Stimulated activated CD4-positive, alpha-beta T cell treated with anti-CD3 and anti-CD28 coated beads, Interleukin-2, amount 100 ng/mL, for 24 hours (primary cell): ENCODE results near the gene PARD3B.

Experiments used
- DNase-seq, 2 donors: peaks; one replicate each; pipeline ENCODE4 v3.0.0-alpha.2; 2020

The PARD3B gene

GRCh38 chr2:205605638-205606304 is 1060.5 kb downstream of the PARD3B start:
- DNase-seq: no peak

DNA sequence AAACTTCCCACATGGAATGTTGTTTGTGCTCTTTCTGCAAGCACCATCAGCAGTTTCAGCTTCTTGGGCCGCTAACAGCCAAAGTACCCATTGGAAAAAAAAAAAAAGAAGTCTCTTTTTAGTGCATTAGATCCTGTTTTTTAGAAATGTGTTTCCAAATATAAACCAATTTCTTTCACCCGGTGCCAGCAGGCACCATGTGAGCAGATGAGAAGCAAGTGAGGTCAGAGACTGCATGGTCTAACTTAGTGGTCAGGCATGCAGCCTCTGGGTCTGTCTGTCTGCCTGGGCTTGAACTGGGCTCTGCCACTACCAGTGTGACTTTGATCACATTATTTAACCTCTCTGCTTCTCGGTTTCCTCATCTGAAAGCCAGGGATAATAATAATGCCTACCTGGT is 1061.9 kb downstream of the PARD3B start:
- DNase-seq: no peak

- no peak for DNase-seq
These were observed 1063.8 kb downstream of the PARD3B start for GRCh38 chr2:205609113-205609512.

DNA sequence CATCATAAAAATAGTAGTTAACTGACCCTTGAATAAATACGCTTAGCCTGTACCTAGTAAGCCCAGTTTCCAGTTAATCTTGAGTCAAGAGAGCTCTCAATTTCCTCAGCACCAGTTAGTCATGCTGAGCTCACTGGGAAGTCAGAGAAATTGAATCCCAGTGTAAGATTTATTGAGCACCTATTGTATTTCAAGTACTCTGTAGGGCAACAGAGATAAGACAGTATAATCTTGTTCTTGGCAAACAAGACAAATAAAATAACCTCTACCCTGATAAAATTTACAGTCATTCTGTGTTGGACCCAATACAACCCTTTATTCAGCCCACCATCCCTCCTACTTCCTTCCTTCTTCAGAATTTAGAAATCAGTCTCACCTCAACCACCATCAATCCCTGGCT is 1065.2 kb downstream of the PARD3B start:
- no peak for DNase-seq

GRCh38 chr2:205612636-205613035 is 1067.4 kb downstream of the PARD3B start:
- peak; percentile 45 to 62 for DNase-seq

DNA sequence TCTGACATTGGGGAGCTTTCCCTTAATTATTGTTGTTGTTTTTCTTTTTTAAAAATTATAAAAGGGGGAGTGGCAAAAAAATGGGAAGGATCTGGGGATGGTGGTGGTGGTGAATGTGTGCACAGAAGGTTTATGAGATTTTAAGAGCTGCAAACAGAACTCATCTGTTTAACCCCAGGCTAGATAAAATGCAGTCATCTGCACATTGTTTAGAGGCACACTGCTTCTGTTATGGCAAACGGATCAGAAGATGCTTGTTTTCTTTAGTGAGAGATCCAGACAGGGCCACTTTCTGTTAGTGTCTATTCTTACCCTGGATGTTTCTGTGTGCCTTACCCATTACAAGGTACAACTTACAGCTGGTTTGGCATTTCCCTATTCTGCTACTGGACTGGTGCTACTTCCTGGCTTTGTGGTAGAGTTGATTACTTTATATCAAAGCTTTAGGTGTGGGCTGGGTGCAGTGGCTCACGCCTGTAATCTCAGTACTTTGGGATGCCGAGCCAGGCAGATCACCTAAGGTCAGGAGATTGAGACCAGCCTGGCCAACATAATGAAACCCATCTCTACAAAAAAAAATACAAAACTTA is 1068.8 kb downstream of the PARD3B start:
- no peak for DNase-seq

DNA sequence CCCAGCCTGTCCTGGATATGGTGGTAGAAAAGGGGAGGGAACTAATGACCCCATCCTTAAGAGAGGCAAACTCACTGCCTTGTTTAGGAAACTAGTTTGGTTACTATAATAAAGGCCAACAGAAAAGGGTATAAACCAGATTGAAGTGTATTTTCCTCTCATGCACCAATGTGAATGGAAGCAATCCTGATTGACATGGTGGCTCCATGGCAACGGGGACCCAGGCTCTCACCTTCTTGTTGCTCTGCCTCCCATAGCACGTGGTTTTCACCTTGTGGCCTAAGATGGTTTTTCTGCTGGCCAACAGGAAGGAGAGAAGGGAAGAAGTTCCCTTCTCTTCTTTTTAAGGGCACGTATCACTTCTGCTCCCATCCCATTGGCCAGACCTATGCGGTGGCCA is 1069.7 kb downstream of the PARD3B start:
- no peak for DNase-seq

DNA sequence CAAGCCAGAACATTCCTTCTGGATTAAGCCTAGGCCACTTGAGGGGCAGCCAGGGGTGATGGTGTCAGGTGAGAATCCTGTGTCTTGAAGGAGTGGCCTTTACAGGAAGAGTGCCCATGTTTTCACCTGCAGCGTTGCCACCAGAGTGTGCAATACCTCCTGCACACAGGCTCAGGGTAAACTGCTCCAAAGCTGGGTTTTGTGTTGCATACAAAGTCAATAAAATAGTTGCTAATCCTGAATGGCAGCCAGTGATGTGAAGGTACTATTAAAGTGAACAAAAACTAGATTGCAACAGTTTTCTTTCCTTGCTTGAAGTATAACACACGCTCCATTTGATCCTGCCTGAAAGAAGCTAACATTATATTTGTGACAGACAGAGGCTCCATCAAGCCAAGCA is 1072.6 kb downstream of the PARD3B start:
- DNase-seq: no peak

- no peak for DNase-seq
These were observed 1074.3 kb downstream of the PARD3B start for GRCh38 chr2:205619600-205619999.

DNA sequence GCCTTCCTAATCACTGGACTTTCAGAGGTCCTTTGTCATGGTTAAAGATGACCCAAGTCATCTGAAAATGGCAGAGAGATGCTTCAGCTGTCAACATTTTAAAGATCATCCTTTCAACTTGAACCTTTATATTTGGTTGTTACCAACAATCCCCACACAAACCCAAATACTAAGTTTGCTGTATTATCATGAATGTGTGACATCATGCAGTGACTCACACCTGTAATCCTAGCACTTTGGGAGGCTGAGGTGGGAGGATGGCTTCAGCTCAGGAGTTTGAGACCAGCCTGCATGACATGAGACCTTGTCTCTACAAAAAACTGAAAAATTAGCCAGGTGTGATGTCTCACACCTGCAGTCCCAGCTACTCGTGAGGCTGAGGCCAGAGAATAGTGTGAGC is 1081.8 kb downstream of the PARD3B start:
- DNase-seq: no peak

DNA sequence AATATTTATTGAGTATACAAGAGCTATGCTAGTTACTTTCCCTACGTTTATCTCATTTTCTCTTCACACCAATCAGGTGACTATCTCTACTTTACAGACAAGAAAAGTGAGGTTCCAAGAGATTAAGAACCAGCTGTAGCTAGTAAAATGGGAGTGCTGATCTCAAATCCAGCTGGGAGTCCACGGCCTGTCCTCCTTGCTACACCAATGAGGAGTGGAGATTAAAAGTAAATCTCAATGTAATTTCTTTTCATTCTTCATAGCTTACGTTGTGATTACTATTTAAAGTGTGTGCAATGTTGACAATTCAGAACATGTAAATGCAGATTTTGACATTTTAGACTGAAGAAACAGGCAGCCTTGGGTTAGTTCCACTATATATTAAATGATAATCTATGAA is 1083.1 kb downstream of the PARD3B start:
- no peak for DNase-seq

DNA sequence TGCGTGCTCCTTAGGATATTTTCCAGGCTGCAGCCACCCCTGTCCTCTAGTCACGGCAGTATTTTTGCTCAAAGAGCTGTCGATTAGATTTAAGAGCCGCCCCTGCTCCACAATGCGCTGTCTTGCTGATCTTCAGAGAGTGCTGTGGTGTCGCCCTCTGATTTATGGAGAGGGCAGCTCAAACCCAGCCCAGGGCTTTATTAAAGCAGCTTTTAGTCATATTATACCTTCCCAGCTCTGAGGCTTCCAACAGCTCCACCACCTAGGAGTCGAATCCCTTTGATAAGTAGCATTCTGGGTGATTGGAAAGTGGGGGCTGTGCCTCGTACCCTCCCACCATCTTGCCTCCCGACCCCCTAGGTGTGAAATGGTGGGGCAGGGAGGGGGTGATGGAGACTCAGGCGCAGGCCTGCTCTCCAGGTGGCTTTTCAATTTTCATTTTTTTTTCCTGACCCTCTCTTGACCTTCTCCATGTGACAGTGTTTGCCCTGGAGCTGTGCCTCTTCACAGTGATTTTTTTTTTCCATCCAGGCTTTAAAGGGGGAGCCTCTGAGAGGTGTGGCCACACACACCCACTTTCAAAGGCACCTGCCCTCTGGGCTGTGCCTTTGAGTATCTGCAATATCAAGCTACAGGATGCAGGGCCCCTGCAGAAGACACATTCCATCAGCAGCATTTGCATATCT is 1084.0 kb downstream of the PARD3B start:
- no peak for DNase-seq

DNA sequence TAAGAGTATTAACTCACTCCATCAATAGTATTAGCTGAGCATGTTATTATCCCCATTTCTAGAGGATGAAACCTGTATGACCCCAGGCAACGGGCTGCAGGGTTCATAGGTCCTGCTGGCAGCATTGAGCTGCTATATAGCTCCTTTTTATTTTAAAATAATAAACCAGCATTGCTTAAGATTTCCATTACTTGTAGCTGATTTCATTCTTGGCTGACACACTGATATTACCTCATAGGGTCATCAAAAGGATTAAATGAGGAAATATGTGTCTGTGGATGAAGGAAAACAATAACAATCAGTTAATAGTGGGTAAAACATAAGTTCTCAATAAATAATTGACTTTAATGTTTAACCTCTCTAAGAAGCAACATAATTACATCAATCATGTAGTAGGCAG is 1088.7 kb downstream of the PARD3B start:
- DNase-seq: no peak

DNA sequence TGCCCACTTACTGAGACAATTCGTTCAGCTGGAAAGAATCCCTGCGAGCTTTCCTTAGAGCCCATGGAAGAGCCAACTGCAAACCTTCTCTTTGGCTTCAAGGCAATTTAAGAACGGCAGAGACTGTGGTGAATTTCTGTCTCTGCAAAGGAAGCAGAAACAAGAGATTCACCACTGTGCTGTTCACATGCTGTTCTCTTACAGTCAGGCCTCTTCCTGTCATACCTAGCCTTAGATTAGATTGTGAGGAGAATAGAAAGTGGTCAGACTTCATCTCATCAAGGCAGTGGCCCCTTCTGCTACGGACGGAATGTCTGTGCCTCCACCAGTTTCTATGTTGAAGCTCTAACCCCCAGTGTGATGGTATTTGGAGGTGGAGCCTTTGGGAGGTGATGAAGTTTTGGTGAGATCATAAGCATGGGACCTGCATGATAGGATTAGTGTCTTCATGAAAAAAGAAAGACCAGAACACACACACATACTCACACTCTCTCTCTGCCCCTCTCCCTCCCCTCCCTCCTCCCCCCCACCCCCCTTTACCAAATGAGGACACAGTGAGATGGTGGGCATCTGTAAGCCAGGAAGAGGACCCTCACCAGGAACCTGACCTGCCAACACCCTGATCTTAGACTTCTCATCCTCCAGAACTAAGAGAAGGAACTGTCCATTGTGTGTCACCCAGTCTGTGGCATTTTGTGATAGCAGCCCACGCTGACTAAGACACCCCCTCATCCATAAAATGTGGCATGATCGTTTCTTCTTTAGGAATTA is 1091.5 kb downstream of the PARD3B start:
- DNase-seq: no peak

GRCh38 chr2:205637320-205637602 is 1092.0 kb downstream of the PARD3B start:
- no peak for DNase-seq

DNA sequence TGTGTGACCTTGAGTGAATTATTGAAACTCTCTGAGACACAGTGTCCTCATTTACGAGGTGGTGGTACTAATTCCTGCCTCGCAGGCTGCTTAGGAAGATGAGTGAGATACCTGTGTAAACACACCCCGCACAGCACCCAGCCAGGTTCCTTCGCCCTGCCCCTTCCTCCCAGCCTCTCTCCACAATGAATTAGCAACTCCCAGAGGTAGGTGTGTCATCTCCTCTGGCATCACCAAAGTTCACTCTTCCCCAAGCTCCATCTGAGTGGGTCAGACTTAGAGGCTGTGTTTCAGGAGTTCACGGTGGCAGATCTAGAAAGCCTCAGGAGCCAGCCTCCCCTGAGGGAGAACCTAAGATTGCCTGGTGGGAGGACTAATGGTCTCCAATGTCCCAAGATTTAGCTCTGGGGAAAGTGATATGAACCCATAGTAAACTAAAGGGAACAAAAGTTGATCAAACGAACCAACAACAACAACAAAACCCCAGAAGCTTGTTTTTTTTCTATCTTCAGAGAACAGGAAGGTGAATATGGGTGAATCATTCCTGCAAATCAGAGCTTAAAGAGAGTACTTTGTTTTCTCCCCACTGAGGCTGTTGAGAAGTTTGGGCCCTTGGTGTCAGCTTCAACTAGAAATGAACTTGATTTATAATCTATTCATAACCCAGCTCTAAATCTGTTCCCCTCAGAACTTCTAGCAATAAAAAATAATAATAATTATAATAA is 1092.7 kb downstream of the PARD3B start:
- no peak for DNase-seq

DNA sequence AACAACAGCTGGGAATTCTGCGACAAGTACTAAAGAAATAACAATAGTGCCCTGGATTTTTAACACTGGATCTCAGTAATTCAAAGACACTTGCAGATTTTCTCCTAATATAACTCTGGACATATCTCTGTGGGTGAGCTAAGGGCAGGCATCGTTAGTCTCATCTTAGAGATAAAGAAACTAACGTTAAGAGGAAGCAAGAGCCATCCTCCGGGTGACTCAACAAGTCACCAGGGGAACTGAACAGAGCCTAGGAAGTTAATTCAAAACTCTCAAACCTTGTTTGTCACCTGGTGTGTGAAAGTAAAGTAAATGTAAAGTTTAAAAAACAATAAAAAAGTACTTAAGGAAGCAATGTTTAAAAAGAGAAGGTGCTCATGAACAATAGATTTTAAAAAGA is 1095.4 kb downstream of the PARD3B start:
- no peak for DNase-seq

GRCh38 chr2:205642599-205643356 is 1097.5 kb downstream of the PARD3B start:
- DNase-seq: no peak

DNA sequence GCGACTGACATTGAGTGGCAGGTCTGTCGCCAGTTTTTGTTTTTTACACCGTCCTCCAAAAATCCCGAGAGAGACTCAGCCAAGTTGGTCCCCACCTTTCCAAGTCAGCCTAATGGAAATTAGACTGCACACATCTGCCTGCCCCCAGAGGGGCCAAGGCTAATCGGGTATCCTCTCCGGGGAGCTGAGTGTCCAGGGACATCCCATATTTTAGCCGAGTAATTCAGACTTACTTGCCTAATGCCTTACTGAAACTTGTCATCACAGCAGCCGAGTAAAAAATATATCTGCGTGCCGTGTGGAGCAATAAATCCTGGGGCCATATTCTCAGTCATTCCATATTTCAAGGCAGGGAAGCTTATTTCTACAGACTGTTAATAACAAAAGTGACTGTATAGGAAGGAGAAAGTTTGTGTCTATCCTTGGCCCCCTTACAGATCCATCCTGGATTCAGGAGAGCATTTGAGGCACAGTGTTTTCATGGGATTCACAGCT is 1098.2 kb downstream of the PARD3B start:
- no peak for DNase-seq

DNA sequence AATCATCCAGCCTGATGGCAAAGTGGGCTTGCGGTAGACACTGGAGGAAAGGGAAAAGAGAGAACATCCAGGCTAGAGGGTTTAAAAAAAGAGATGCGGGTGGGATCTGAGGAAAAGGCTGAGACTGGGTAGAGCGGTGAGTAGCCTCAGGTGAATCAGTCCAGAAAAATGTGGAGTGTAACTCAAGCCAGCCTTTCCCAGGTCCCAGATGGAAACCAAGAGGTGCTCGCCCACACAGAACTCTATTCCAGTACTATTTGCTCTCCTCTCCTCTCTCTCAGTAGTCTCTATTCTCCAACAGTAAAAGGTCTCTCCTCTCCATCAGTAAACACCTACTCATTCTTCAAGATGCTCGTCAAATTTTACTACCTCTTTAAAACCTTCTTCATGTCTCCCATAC is 1098.7 kb downstream of the PARD3B start:
- no peak for DNase-seq

DNA sequence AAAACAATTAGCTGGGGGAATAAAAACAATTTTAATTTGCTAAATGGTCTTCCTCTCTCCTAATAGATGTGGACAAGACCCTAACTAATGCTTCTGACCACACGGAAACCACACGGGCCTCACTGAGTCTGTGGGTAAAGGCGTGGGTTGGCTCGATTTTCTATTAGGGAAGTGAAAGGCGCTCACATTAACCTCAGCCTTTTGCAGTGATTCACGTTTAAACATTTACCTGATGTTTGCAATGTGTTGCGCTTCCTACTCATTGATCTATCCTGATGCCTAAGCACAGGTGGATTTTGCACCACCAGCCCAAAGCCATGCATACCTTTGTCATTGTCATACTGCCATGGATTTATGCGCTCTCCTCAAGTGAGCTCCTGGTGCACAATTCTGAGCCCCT is 1101.4 kb downstream of the PARD3B start:
- no peak for DNase-seq

DNA sequence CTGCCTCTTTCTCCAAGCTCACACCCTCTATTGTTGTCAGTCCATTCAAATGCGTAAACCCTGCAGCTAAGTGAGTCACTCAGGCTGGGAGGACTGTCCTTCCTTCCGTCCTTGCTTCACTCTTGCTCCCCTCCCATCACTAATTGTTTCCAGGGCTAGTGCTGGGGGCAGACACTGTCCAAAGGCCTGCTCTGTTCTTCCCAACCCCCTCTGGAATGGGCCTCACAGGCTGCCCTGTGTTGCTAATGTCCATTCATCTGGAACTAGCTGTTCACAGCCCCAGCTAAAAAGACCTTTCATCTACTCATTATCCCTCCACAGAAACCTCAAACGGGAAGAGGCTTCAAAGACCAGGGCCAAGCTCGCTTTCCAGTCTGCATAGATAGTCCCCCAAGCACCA is 1105.2 kb downstream of the PARD3B start:
- no peak for DNase-seq
